Smooth muscle cell (in vitro differentiated cells): ENCODE data around the gene SNX24. TPM values are rescaled to one million over a fixed set of nuclear protein-coding genes. Genes with fewer than 3 reads are reported as not detected.

Experiments
- DNase-seq: peaks from one replicate; lab custom pipeline; 2025; ENCODE audit not compliant: unreplicated experiment; lab: John Stamatoyannopoulos, UW
- H2AFZ ChIP-seq: fragments of 200-600 bp; sonication (generic); 2 replicates; pipeline ENCODE4 v1.6.0; 2016; ENCODE audit warnings: antibody characterized with exemption, low read depth, mild to moderate bottlenecking
- H3F3A ChIP-seq: fragments of 200-600 bp; sonication (generic); 2 replicates; pipeline ENCODE4 v1.6.0; 2017; ENCODE audit warnings: antibody characterized with exemption, low read depth
- H3K27ac ChIP-seq: fragments of 200-600 bp; sonication (generic); 2 replicates; pipeline ENCODE4 v1.5.1; 2016; ENCODE audit warnings: low read depth, mild to moderate bottlenecking
- H3K27me3 ChIP-seq: fragments of 200-600 bp; sonication (generic); 2 replicates; pipeline ENCODE4 v1.6.1; 2016; ENCODE audit warnings: low read depth, mild to moderate bottlenecking
- H3K36me3 ChIP-seq: fragments of 200-600 bp; sonication (generic); 2 replicates; pipeline ENCODE4 v1.5.1; 2016; ENCODE audit warnings: low read depth
- H3K4me1 ChIP-seq: fragments of 200-600 bp; sonication (generic); 2 replicates; pipeline ENCODE4 v1.5.1; 2016; ENCODE audit warnings: low read depth
- H3K4me2 ChIP-seq: fragments of 200-600 bp; sonication (generic); 2 replicates; pipeline ENCODE4 v1.6.0; 2016; ENCODE audit warnings: mild to moderate bottlenecking
- H3K4me3 ChIP-seq: fragments of 200-600 bp; sonication (generic); 2 replicates; pipeline ENCODE4 v1.5.1; 2016; ENCODE audit warnings: mild to moderate bottlenecking
- H3K79me2 ChIP-seq: fragments of 200-600 bp; sonication (generic); 2 replicates; pipeline ENCODE4 v1.6.0; 2016; ENCODE audit warnings: low read depth, mild to moderate bottlenecking
- H3K9ac ChIP-seq: fragments of 200-600 bp; sonication (generic); 2 replicates; pipeline ENCODE4 v1.6.0; 2016; ENCODE audit warnings: low read depth
- H3K9me3 ChIP-seq: fragments of 200-600 bp; sonication (generic); replicated peaks from 2 replicates; pipeline ENCODE4 v1.5.1; 2016; ENCODE audit warnings: low read depth
- H4K20me1 ChIP-seq: fragments of 200-600 bp; sonication (generic); 2 replicates; pipeline ENCODE4 v1.6.0; 2016; ENCODE audit warnings: low read depth
- WGBS: methylation state at CpG from one replicate; pipeline ENCODE4 v1.1.7; 2016; ENCODE audit warnings: low lambda C conversion rate; 5-methylcytosine and 5-hydroxymethylcytosine counted together
- polyA plus RNA-seq: library from polyadenylated mRNA; unstranded; fragments of >200 nt; fragmentation: Nextera tagmentation; extraction: Ambion mirVana; gene quantifications from 2 replicates; pipeline ENCODE4 v1.2.1, GENCODE V29; 2016
- total RNA-seq: library from RNA; depleted of rRNA; stranded (reverse); fragments of >200 nt; gene quantifications from 2 replicates; pipeline ENCODE4 v1.2.3, GENCODE V29; 2014
- TF ChIP-seq, protein P1 (sequence below): fragments of 200-600 bp; sonication (generic); IDR thresholded peaks from 2 replicates; pipeline ENCODE4 v1.5.1; 2017; ENCODE audit warnings: borderline replicate concordance, mild to moderate bottlenecking, antibody characterized with exemption; ENCODE audit not compliant: insufficient read depth, poor library complexity, severe bottlenecking

Gene SNX24
- total and polyA plus RNA-seq, 2 experiments from 2014 or later = 15.3 to 44.9 TPM

DNA sequence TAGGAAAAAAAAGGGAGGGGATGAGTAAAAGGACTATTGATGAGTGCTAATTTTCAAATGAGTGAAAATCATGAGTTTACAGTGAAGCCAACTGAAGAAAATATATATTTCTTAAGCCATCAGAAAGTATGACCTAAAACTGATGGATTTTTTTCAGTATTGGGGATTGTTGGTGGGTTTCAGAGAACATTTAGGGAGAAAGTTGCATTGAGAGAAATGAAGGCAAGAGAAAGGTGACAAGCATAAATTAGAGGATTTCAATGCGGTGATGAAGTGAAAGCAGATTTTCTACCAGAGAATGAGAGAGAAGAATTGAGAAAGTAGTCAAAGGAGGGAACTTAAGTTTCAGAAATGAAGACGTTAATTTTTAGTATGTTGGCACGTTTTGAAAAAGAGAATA lies 8.5 kb upstream of the SNX24 start:
- no peaks in the 10 kb centered on the region for H3K79me2 ChIP-seq
- WGBS = 98% methylated on average over 3 of the region's 3 CpGs

DNA sequence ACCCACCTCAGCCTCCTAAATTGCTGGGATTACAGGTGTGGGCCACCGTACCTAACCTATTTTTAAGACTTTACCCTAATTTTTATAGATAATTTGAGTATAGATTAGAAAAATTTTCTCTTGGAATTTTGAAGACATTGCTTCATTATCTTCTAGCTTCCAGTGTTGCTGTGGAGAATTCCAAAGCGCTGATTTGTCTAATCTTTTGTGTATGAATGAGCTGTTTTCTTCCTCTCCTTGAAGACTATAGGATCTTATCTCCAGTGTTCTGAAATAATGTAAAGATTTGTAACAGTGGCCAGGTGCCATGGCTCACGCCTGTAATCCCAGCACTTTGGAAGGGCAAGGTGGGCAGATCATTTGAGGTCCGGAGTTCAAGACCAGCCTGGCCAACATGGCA lies 5.7 kb upstream of the SNX24 start:
- no peaks in the 10 kb centered on the region for H3K27me3 ChIP-seq
- H3F3A ChIP-seq = no peaks in the 10 kb centered on the region
- no peak overlapping the region for H3K9ac ChIP-seq
- no peaks in the 10 kb centered on the region for H3K36me3 ChIP-seq
- no peaks in the 10 kb centered on the region for H4K20me1 ChIP-seq
- H3K4me1 ChIP-seq = peaks cover 7% of the 10 kb centered on the region
- 88% methylated on average over 4 of the region's 4 CpGs for WGBS
- TF ChIP-seq, protein P1, sequence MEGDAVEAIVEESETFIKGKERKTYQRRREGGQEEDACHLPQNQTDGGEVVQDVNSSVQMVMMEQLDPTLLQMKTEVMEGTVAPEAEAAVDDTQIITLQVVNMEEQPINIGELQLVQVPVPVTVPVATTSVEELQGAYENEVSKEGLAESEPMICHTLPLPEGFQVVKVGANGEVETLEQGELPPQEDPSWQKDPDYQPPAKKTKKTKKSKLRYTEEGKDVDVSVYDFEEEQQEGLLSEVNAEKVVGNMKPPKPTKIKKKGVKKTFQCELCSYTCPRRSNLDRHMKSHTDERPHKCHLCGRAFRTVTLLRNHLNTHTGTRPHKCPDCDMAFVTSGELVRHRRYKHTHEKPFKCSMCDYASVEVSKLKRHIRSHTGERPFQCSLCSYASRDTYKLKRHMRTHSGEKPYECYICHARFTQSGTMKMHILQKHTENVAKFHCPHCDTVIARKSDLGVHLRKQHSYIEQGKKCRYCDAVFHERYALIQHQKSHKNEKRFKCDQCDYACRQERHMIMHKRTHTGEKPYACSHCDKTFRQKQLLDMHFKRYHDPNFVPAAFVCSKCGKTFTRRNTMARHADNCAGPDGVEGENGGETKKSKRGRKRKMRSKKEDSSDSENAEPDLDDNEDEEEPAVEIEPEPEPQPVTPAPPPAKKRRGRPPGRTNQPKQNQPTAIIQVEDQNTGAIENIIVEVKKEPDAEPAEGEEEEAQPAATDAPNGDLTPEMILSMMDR = no peak
- DNase-seq = no peak
- H3K4me2 ChIP-seq = no peak overlapping the region
- H3K9me3 ChIP-seq = no peaks in the 10 kb centered on the region
- no peak overlapping the region for H3K27ac ChIP-seq
- no peak overlapping the region for H2AFZ ChIP-seq
- no peak overlapping the region for H3K4me3 ChIP-seq
- H3K79me2 ChIP-seq = peaks cover 5% of the 10 kb centered on the region

More for the DNA sequence above, 8.5 kb upstream of the SNX24 start:
- no peaks in the 10 kb centered on the region for H3F3A ChIP-seq
- no peak for DNase-seq
- H3K9me3 ChIP-seq = no peaks in the 10 kb centered on the region
- no peak overlapping the region for H3K9ac ChIP-seq
- no peaks in the 10 kb centered on the region for H4K20me1 ChIP-seq
- no peak overlapping the region for H3K4me3 ChIP-seq
- H3K4me2 ChIP-seq = no peak overlapping the region
- H3K27me3 ChIP-seq = no peaks in the 10 kb centered on the region
- no peak overlapping the region for H2AFZ ChIP-seq
- no peaks in the 10 kb centered on the region for H3K4me1 ChIP-seq
- H3K36me3 ChIP-seq = no peaks in the 10 kb centered on the region
- TF ChIP-seq, protein P1 = no peak
- H3K27ac ChIP-seq = no peak overlapping the region

DNA sequence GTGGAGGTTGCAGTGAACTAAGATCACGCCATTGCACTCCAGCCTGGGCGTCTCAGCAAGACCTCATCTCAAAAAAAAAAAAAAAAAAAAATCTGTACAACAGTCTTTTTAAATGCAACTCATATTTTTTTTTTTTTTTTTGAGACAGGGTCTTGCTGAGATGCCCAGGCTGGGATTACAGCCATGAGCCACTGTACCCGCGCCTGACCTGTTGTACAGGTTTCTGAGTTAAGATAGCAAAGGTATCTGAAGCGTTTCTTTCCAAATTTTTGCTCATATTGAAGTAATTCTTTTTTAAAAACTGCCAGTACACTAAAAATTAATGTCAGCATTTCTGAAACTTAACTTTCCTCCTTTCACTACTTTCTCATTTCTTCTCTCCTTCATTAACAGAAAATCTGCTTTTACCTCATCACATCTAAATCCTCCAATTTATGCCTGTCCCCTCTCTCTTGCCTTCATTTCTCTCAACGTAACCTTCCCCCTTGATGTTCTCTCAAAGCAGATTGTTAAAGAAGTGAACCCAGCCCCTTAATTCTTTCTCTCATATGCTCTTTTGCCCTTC lies 3.3 kb upstream of the SNX24 start:
- Histone ChIP-seq H3K4me3 (no peak overlapping the region), H3K9ac (no peak overlapping the region), H4K20me1 (no peaks in the 10 kb centered on the region), H3K9me3 (no peaks in the 10 kb centered on the region), H3K27me3 (no peaks in the 10 kb centered on the region), H3F3A (peaks cover 4% of the 10 kb centered on the region), H3K27ac (no peak overlapping the region), H3K4me1 (peaks cover 17% of the 10 kb centered on the region), H2AFZ (no peak overlapping the region), H3K79me2 (peaks cover 5% of the 10 kb centered on the region), H3K36me3 (no peaks in the 10 kb centered on the region), H3K4me2 (no peak overlapping the region)
- 96% methylated on average over 6 of the region's 6 CpGs for WGBS
- DNase-seq = no peak
- TF ChIP-seq, protein P1 = no peak
